ENCODE data around the gene CARD9.

Gene CARD9

DNA sequence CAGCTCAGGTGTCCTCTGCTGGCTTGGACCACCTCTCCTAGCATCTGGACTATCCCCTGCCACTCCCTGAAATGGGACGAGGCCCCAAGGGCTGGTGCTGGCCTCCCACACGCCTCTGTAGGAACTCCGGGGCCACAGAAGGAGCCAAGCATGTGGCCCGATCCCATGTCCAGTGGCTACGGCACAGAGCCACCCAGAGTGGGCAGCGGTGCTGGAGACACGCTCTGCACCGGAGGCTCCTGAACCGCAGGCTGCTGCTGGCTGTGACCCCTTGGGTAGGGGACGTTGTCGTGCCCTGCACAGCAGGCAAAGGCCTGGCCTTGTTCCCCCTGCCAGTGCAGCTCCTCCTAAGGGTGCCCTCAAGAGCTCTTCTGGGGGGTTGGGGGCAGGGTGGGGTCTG lies 6.4 kb upstream of the CARD9 start:
- DNase-seq = no peak

DNA sequence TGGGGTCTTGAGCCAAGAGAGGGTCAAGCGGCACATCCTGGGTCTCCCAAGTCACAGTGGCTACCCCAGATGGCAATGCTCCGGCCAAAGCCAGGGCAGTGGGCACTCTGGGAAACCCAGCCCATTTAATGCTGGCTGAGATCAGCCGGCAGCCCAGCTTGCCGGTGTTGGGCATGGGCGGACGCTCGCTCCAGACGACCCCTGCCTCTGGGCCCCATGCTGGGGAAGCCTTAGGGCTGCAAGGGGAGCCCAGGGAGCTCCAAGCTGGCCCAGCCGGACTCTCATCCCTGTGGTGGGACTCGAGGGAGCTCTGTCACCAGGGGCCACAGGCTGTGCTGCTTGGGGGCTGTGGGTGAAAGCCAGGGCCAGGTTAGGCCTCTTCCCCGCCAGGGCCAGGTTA lies 5.9 kb upstream of the CARD9 start:
- DNase-seq = no peak

DNA sequence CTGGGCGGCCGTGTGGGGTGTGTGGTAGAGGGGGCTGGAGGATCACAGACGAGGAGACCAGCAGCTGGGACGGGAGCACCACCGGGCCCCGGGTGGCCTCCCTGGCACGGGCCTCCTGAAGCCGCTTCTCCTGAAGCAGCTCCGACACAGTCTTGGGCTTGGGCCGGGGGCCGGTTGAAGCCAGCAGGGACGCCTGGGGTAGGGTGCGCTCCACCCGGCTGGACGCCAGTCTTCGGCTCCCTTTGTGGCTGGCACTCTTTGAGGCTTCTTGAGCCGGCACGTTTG lies 5.5 kb upstream of the CARD9 start:
- DNase-seq = no peak

GRCh38 chr9:136378170-136379002 lies 4.9 kb upstream of the CARD9 start:
- no peak for DNase-seq

- no peak for DNase-seq
These were observed 4.1 kb upstream of the CARD9 start for GRCh38 chr9:136377341-136378169.

DNA sequence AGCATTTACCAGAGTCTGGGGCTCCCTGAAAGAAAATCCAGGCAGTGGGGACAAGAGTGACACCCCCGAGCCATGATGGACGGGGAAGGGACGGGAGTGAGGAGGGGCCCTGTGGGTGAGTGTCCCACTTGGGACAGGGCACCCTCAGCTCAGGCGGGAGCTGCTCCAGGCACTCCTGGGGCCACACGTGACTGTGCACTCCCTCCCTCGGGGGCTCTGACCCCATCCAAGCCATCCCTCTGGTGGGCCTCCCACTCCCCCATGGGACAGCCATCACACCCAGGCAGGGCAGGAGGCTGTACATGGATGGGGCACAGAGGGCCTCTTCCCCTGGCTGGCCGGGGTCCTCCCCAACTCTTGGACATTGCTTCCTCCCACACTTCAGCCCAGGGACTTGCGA lies 3.0 kb upstream of the CARD9 start:
- no peak for DNase-seq

- DNase-seq = no peak
These were observed 1.6 kb upstream of the CARD9 start for GRCh38 chr9:136375096-136375495.

DNA sequence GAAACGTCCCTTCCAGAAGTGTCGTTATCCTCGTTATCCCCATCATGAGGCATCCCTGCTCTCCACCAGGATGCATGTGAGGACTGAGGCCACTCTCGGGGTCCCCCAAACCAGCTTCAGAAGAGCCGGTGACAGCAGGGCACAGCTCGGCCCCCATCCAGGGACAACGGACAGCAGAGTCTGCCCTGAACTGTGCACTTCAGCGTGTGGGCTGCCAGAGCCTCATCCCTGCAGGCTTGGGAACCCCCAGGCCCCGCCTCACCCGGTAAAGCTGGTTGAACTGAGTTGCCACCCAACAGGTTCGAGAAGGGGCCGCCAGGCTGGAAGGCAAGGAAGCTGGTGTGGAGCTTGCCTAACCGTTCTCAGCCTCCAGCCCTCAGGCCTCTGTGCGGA lies 710 bp upstream of the CARD9 start:
- DNase-seq = no peak

DNA sequence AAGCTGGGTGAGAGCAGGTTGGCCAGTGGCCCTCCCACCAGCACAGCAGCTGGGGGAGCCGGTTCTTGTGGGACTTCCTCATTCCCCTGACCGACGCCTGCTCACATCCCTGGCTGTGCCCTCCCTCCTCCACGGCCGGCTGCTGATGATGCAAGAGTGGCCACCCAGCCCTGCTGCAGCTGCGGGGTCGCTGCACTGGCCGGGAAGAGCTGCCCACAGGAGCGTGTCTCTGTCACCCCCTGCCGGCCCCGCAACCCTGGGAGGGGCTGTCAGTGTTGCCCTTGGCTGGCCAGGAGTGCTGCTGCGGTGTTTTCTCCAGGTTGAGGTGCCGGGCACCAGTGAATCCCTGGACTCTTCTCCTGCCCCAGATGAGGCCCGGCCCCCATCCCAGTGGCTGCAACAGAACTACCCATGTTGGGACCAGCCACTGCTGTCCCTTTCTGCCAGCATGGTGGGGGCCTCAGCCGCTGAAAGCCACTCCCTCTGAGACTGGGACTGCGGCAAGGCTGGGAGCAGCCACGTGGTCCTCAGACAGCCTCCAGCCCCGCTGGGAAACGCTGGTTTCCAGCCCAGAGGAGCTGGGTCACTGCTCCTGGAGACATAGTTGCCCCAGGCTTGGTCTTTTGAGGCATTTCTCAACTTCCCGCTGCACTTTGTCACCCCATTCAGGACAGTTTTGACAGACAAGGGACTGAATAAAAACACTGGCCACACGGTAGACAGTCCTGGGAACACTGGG lies 739 bp downstream of the CARD9 start:
- DNase-seq = peak; percentile 48

DNA sequence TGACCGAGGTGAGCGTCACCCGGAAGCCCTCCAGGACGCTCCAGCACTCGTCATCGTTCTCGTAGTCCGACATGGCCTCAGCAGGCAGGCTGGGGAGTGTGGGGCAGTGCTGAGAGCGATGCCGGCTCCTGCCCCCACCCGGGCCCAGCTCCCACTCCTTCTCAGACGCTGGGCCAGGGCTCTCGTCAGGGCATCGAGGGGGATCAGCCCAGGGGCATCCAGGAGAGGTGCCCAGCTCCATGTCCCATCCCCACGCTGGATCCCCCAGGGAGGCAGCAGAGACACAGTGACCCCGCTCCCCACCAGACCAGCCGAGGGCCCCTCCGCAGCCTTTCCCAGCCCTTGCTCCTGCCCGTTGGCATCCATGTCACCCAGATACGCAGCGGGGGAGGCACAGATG lies 1.5 kb downstream of the CARD9 start:
- DNase-seq = no peak

GRCh38 chr9:136371533-136371880 lies 2.0 kb downstream of the CARD9 start:
- DNase-seq = no peak

GRCh38 chr9:136370687-136371532 lies 2.6 kb downstream of the CARD9 start:
- DNase-seq = no peak

GRCh38 chr9:136370037-136370436 lies 3.4 kb downstream of the CARD9 start:
- DNase-seq = no peak

- DNase-seq = no peak
These were observed 5.3 kb downstream of the CARD9 start for GRCh38 chr9:136368190-136368589.

DNA sequence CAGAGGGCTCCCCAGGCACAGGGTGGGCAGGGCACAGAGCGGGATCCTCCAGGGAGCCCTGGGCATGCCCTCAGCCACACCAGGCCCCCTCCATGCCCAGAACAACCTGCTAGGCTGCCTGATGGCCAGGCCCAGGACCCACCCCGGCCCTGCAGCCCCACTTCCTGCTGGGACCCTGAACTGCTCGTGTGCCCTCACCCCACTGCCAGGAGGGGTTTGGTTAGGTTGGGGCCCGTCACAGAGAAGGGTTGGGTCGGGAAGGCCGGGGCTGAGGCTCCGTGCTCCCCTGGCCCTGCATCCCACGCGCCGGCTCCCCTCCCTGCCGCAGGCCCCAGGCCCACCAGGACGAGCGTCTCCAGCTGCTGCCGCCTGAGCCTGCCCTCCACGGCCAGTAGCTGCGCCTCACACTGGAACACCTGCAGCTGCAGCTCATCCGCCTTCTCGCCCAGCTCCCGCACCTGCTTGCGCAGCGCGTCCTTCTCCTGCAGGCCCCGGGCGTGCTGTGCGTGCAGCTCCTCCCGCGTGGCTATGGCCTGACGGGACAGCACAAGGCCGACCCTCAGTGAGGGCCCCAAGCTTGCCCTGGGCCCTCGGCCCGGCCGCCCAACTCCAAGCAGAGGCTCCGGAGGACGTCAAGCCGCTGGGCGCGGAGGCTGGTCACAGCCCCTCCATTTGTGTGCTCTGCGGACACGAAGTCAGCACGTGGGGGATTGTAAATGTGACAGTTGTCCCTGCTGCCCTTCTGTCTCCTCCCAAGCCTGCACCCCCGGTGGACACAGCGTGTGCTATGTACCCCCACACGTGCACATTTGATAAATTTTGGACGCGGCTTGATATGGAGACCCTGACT lies 5.9 kb downstream of the CARD9 start:
- no peak for DNase-seq

GRCh38 chr9:136366826-136367225 lies 6.6 kb downstream of the CARD9 start:
- DNase-seq = no peak

DNA sequence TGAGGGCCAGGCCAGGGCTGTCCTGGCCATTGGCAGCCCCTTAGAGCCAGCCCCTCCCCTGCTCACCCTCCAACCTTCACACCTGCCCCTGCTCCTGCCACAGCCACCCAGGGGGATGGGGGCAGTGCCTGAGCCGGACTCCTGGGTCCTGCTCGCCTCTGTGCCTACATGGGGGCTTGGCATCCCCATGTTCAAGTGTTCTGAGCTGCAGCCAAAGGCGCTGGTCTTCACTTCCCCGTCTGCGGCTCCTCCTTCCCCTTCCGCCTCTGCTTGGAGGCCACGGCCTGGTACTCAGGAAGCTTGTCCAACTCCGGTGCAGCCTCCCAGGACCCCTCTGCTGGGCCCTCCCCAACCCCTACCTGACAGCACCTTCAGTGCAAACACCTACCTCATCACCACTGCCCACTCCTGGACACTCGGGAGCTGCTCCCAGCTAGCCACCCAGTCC lies 7.7 kb downstream of the CARD9 start:
- DNase-seq = no peak

GRCh38 chr9:136364942-136365774 lies 8.3 kb downstream of the CARD9 start:
- peak; percentile 29 for DNase-seq

DNA sequence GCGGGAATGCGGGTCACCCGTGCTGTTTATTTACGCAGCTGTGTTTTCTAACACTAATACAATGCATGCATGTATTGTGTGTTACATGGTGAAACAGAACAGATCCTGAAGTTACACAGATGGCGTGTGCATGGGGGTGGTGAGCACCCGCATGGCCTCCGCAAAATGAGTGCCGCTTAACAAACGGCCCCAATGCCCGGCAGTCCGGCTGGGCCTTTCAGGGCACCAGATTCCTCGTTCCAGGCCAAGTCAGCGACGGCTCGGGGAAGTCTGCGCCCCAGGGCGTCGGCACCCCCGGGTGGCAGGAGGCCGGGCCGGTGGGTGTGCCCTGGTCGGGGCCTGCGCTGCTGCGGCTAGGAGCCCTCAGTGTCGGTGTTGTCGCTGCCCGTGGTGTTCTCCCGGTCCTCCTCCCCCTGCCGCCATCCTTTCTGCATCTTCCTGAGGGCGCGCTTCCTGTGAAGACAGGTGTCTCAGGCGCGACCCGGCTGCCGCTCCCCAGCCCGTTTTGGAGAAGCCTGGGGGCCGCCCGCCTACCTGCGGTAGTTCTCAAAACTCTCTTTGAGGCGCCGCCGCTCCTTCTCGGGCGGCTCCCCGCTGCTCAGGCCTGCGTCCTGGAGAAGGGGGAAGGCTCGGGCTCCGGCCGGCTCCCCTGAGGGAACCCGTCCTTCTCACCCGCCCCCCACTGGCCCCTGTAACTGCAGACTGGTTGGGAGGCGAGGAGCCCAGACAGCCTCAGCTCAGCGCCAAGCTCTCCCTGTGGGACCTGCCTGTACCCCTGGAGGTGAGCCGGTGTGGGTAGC lies 9.3 kb downstream of the CARD9 start:
- no peak for DNase-seq

All from hematopoietic multipotent progenitor cell treated with erythropoietin and hydrocortisone succinate and interleukin-3 and kit ligand, for 8 days (in vitro differentiated cells).